Sigmoid colon (tissue), 3 donors: ENCODE data around the gene RPTOR.

Source experiments
- CTCF ChIP-seq, 4 experiments: fragments of 450-650 bp in 3 of 4; fragments of 200-600 bp in 1 of 4; IDR thresholded peaks; one replicate each; pipeline ENCODE4 v1.5.1; 2016 to 2019; ENCODE audit warnings: antibody characterized with exemption in 4 of 4, mild to moderate bottlenecking in 3 of 4, moderate library complexity in 2 of 4
- POLR2A ChIP-seq, 2 donors: fragments of 450-650 bp; IDR thresholded peaks; one replicate each; pipeline ENCODE4 v1.6.1; 2016; ENCODE audit warnings: antibody characterized with exemption in 2 of 2, mild to moderate bottlenecking in 2 of 2, moderate library complexity in 2 of 2

- no peak for TF ChIP-seq CTCF (IDR thresholded peaks at IDR 0.05)
- TF ChIP-seq POLR2A (IDR thresholded peaks at IDR 0.05) = no peak
Observed at GRCh38 chr17:80730739-80731138, 186.1 kb downstream of the RPTOR start.
